Kidney tubule cell (primary cell): ENCODE measurements around the gene TMEM178B.

ENCODE experiments used
- DNase-seq: peaks from one replicate; pipeline ENCODE4 v3.0.0-alpha.2; 2018; ENCODE audit warnings: low spot score

TMEM178B gene

DNA sequence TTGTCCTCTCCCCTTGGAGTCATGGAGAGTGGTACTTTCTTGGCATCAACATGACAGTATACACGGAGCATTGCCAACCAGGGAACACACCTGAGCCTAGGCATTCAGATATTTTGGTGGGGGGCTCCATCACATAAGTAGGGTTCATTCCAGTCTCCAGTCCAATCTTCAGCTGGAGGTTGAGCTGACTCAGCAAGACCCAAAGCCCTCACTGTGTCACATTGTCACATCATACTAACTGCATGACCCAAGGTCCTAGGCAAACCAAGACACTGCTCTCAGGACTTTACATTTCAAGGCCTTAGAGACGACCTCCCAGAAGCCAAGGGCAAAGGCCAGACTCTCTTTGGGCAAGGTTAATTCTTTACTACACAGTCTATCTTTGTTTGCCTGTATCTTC is 190.1 kb downstream of the TMEM178B start:
- DNase-seq: no peak

DNA sequence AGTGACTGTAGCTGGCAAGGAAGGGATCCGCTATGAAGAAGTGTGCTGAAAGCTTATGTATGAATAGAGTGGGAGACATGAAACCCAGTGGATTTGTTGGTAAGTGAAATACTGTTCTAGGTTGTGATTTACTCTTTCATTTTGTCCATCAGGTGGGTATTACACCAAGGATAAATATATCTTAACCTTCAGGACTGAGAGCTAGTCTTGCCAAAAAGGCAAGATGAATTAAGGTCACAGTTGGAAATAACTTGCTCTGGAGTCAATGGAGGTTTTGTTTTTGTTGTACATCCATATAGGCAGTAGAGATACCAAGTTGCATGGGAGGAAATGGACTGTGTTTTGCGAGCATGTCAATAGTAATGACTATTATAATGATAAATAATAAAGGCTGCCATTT is 190.6 kb downstream of the TMEM178B start:
- no peak for DNase-seq

- no peak for DNase-seq
These were observed 191.8 kb downstream of the TMEM178B start for GRCh38 chr7:141265668-141266067.

DNA sequence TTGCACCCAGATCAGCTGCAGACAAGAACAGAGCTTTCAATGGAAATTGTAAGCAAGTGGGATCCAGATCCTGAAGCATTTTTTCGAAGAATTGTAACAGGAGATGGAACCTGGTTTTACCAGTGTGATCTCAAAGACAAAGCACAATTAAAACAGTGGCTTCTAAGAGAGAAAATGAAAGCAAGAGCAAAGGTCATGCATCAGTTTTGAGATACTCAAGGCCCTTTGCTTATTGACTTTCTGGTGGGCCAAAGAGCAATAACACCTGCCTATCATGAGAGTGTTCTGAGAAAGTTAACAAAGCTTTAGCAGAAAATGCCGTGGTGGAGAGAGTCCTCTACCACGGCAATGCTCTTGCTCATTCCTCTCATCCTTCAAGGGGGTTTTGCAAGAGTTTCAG is 194.8 kb downstream of the TMEM178B start:
- no peak for DNase-seq

DNA sequence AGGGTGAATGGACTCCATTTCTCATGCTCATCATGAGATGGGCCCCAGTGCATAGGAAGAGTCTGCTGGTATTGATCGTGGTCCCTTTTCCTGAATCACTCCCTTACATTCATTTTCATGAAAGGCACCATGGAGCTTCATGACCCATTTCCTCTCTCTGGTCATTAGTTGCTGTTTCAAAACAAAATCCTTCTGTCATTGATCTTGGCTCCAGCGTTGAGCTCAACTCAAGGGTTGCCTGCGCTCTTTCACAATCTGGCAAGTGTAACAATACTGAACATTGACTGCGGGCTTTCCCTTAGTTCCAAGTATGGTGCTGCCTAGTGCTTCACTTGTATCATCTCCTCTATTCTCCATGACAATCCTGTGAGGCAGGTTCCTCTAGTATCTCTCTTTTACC is 197.6 kb downstream of the TMEM178B start:
- no peak for DNase-seq

- no peak for DNase-seq
These were observed 198.6 kb downstream of the TMEM178B start for GRCh38 chr7:141272417-141272816.

GRCh38 chr7:141275350-141275749 is 201.5 kb downstream of the TMEM178B start:
- DNase-seq: no peak

DNA sequence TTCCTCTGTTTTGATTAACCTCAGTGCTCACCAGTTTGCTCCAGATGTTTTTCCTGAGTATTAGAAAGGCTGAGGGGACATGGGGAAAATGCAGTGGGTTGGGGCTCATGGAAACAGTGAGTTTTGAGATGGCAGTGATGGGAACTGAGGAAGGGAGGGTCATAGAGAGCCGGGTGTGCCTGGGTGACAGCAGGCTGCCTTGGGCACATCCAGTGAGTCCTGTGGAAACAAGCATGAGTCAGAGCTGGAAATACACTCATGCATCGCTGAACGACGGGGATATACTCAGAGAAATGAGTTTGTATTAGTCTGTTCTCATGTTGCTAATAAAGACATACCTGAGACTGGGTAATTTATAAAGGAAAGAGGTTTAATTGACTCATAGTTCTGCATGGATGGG is 202.2 kb downstream of the TMEM178B start:
- peak; percentile 88 for DNase-seq

DNA sequence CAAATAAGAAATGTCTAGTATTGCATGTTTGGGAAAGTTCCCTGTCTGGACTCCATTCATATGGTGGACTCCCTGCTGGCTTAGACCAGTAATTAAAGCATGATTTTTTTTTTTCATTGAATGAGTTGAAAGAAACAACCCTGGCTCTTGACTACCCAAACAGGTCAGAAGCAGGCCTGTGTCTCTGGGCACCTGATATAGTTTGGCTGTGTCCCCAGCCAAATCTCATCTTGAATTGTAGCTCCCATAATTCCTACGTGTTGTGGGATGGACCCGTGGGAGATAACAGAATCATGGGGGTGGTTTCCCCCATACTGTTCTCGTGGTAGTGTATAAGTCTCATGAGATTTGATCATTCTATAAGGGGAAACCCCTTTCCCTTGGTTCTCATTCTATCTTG is 206.2 kb downstream of the TMEM178B start:
- DNase-seq: no peak

DNA sequence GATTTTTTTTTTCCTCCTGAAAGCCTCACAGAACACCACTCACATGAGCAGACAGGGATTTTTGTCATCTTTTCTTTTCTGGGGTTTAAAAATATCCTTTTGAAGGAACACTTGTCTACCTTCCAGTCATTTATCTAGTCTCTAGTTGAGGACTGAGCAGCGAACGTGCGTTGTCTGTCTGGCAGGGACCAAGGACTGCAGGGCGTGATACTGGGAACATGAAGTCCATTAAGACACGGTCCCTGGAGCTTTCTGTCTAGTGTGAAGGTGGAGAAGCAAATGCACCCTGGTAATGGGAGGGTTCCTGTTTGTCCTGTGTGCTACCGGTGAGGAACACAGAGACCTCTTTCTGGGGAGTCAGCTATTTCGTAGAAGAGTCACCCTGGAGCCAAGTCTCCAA is 207.4 kb downstream of the TMEM178B start:
- no peak for DNase-seq

DNA sequence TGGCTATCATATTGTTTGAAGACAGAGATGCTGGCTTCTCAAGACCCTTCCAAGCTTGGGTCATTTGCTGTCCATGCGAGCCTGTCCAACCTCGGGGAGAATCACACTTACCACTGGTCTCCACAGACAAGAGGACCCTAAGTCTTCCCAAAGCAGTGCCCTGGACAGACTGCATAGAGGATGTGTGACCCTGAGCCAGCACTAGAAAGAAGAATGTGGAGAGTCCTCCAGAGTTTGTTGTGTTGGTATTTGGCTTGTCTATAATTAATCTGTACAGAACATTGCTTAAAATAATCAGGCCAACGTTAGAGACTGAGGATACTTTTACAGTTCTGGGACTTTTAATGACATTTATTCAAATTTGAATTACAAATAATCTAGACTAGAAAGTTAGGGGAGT is 212.7 kb downstream of the TMEM178B start:
- DNase-seq: no peak

GRCh38 chr7:141287936-141288335 is 214.1 kb downstream of the TMEM178B start:
- DNase-seq: no peak

DNA sequence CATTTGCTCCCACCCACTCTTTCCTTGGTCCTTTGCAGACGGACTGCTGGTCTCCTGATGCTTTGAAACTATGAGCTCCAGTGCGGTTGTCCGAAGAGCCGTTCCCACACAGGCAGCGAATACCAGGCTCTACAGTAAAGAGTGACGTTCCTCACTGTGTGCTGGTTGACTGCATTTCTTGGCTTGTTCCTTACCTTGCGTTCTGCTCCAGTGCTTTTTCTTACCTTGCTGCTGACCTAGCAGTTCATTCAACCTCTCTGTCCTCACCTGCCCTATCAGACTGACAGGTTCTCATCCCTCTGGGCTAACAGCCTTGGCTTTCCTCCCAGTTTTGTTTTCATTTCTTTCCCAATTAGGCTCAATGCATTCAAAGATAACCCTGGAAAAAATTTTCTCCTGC is 214.8 kb downstream of the TMEM178B start:
- peak; percentile 87 for DNase-seq

DNA sequence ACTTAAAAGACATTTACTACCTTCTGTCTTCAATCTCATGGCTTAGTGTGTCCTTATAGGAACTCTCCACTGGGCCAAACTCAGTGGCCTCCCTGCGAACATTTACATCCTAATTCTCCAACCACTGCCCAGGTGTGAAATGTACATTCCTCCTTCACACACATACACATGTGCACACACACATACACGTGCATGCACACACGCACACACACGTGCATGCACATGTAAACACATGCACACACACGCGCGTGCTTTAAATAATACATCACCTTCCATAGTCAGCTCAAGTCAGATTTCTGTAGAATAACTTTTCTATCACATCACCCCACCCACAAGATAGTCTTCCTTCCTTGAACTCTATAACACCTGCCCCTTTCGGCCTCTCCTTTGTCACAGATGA is 216.5 kb downstream of the TMEM178B start:
- no peak for DNase-seq

- DNase-seq: no peak
These were observed 217.1 kb downstream of the TMEM178B start for GRCh38 chr7:141290973-141291372.

DNA sequence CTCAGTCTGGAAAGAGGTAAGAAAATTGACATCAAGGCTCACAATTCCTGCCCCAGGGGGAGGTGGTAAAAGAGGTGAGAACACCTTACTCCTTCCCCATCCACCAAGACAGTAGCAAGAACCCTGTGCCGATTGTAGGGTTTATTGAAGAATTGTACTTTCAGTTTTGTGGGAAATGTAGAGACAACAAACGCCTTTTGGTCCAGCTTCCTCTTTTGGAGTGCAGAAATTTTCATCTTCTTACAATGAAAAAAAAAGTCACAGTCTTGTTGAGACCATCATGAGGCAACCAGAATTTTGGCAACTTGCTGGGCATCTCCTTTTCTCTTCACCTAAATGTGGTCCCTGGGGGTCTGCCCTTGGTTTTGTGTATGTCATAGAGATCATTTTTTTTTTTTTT is 217.7 kb downstream of the TMEM178B start:
- DNase-seq: no peak

DNA sequence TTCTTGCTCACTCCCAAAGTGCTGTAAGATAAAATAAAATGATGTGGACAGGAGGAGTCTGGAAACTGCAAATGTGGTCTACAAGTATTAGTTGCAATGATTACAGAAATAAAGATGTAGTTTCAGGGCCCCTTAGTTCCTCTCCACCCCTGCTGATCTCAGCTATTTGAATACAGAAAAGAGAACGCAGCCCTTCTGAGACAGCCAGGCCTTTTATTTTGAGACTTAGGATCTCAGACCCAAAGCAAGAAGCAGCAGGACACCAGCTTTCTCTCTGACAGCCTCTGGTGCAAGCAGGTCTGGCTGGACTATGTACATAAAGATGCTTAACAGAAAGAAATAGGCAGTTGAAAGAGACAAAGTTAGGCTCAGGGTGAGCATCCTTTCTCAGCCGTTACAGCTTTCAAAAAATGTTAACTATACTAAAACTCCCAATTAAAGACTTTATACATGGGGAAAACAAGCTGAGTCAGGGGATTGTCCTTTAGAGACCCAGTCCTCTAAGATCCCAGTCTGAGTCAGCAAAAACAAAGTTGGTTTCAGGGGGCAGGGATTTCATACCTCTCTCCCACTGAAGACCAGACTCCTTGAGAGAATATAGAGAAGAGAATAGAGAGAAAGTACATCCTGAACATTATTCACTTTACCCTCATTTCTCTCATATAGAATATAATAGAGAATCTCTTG is 220.4 kb downstream of the TMEM178B start:
- no peak for DNase-seq

- DNase-seq: no peak
These were observed 221.6 kb downstream of the TMEM178B start for GRCh38 chr7:141295367-141295895.

GRCh38 chr7:141300816-141301215 is 227.0 kb downstream of the TMEM178B start:
- DNase-seq: no peak

DNA sequence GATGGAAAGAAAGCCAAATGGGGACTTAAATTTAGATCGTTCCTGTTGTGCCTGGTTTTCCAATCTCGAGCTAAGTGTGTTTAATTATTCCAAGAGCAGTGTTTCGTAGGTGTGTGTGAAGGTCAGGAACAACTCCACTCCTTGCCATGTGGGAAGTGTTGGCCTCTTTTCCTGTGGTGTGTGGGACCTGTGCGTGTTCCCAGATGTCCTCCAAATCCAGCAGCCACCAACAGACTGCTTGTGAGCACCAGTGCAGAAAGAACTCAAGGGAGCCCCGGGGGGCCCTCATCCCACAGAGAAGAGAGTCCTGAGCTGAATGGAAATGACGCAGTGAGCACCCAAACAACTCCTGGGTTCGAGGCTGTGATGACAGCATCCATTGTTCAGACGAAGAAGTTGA is 227.7 kb downstream of the TMEM178B start:
- no peak for DNase-seq

GRCh38 chr7:141302617-141303016 is 228.8 kb downstream of the TMEM178B start:
- no peak for DNase-seq

- DNase-seq: no peak
These were observed 230.4 kb downstream of the TMEM178B start for GRCh38 chr7:141304291-141304690.

DNA sequence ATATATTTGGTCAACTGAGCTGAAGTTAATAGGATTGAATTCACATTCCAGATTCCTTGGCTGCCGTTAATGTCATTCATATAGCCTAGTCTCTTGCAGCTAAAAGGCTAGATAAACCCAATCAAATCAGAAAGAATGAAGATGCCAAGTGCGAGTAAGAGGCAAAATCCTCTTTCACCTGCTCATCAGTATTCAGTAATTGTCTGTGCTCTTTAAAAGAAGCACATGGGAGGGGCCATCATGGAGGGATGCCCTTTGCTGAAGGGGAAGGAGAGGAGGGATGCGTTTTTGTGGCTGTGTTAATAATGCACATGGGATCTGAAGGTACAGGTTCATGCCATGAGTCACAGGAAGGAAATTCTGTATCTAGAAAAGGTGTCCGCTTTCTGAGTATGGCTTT is 232.2 kb downstream of the TMEM178B start:
- peak; percentile 22 for DNase-seq

GRCh38 chr7:141312395-141312794 is 238.5 kb downstream of the TMEM178B start:
- DNase-seq: no peak
